Retinal pigment epithelial cell (primary cell): ENCODE data around the gene SUCLG1.

ENCODE experiments used
- DNase-seq: peaks from one replicate; pipeline ENCODE4 v3.0.0-alpha.2; 2010; ENCODE audit warnings: low read depth
- H3K4me3 ChIP-seq: 2 replicates; pipeline ENCODE4 v1.5.1; 2011; ENCODE audit warnings: mild to moderate bottlenecking, low read length, control low read depth, moderate library complexity
- CTCF ChIP-seq: conservative IDR thresholded peaks from 2 replicates; pipeline ENCODE4 v1.5.1; 2011; ENCODE audit warnings: low read depth, low read length, control low read depth, inconsistent platforms

SUCLG1 gene

GRCh38 chr2:84442888-84443287 lies 16.2 kb downstream of the SUCLG1 start:
- no peak for DNase-seq
- no peak overlapping the region for H3K4me3 ChIP-seq

GRCh38 chr2:84441505-84441904 lies 17.6 kb downstream of the SUCLG1 start:
- DNase-seq: no peak
- no peak overlapping the region for H3K4me3 ChIP-seq
- no peak for TF ChIP-seq CTCF

More at GRCh38 chr2:84442888-84443287, 16.2 kb downstream of the SUCLG1 start:
- no peak for TF ChIP-seq CTCF

GRCh38 chr2:84441036-84441435 lies 18.0 kb downstream of the SUCLG1 start:
- no peak overlapping the region for H3K4me3 ChIP-seq
- TF ChIP-seq CTCF: no peak

GRCh38 chr2:84435345-84436025 lies 23.6 kb downstream of the SUCLG1 start:
- peak; percentile 10 for TF ChIP-seq CTCF
- peak; percentile 94 for DNase-seq
- no peak overlapping the region for H3K4me3 ChIP-seq

More at GRCh38 chr2:84441036-84441435, 18.0 kb downstream of the SUCLG1 start:
- peak; percentile 97 for DNase-seq

GRCh38 chr2:84429328-84429727 lies 29.8 kb downstream of the SUCLG1 start:
- no peak overlapping the region for H3K4me3 ChIP-seq
- no peak for TF ChIP-seq CTCF
- DNase-seq: no peak

GRCh38 chr2:84427235-84428138 lies 31.6 kb downstream of the SUCLG1 start:
- TF ChIP-seq CTCF: no peak
- H3K4me3 ChIP-seq: no peak overlapping the region
- peak; percentile 50 for DNase-seq
